ENCODE measurements around the gene NAP1L4. TPM values are rescaled to one million over a fixed set of nuclear protein-coding genes. Genes with fewer than 3 reads are reported as not detected.

Gene NAP1L4
- total and polyA plus RNA-seq, 4 donors: 65.4 to 109 (median 83.2) TPM

DNA sequence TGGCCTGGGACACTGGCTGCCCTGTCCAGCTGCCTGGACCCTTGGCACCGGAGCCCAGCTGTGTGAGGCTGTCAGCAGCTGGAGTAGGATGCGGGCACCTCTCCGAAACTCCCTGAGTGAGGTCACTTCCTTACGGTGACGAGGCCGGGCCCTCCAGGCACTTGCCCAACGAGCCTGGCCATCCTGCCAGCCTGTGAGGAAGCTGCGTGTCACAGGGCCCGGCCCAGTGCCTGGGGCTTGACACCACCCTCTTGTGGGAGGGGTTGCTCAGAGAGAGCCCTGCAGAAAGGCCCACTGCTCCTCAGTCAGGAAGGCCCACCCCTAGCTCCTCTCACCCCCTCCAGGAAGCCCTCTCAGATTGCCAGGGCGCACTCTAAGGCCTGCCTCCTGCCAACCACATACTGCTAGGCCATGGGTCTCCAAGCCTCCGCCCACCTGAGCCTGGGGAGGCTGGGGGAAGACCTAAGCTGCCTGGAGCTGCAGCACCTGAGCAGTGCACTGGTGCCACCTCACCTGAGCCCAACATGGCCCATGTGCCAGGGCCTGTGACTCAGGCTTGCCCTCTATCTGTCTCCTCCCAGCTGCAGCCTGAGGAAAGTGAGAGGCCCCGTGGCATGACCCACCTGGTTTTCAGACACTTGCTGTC lies 58.6 kb downstream of the NAP1L4 start:
- intact Hi-C loops (cut with DNase I): no loop called here
- H3K4me1 ChIP-seq (ENCODE audit: control insufficient read depth in 1 of 2, insufficient read depth in 2 of 2, low read length in 2 of 2): no peaks in the 10 kb centered on the region
- H3K36me3 ChIP-seq (ENCODE audit: control insufficient read depth in 1 of 2, insufficient read depth in 2 of 2, low read length in 1 of 2): no peaks in the 10 kb centered on the region
- H3K9me3 ChIP-seq (ENCODE audit: control insufficient read depth, low read length): no peaks in the 10 kb centered on the region
- 16 to 20% methylated on average over 12 of the region's 12 CpGs for WGBS, 2 donors
- H3K27ac ChIP-seq (ENCODE audit: low read depth in 1 of 2, low read length in 2 of 2): peak overlapping the region in 1 of 2 donors; percentile 14
- H3K4me3 ChIP-seq (ENCODE audit: low read length in 2 of 2): no peak overlapping the region
- ATAC-seq (ENCODE audit: low FRiP score) (peak; percentile 69), DNase-seq (peak; percentile 95 to 96)
- peaks cover 0 to 2% of the 10 kb centered on the region in 2 donors for H3K27me3 ChIP-seq (ENCODE audit: control insufficient read depth in 1 of 2, insufficient read depth in 2 of 2, low read length in 1 of 2)

- H3K9me3 ChIP-seq (ENCODE audit: control insufficient read depth, low read length): no peaks in the 10 kb centered on the region
- H3K4me1 ChIP-seq (ENCODE audit: control insufficient read depth in 1 of 2, insufficient read depth in 2 of 2, low read length in 2 of 2): no peaks in the 10 kb centered on the region
- H3K36me3 ChIP-seq (ENCODE audit: control insufficient read depth in 1 of 2, insufficient read depth in 2 of 2, low read length in 1 of 2): no peaks in the 10 kb centered on the region
- WGBS, 2 donors: 31 to 33% methylated on average over 15 of the region's 15 CpGs
- DNase-seq (peak; percentile 60 to 77), ATAC-seq (ENCODE audit: low FRiP score) (no peak)
- H3K27me3 ChIP-seq (ENCODE audit: control insufficient read depth in 1 of 2, insufficient read depth in 2 of 2, low read length in 1 of 2): peaks cover 0 to 2% of the 10 kb centered on the region in 2 donors
- H3K4me3 ChIP-seq (ENCODE audit: low read length in 2 of 2): no peak overlapping the region
- intact Hi-C loops (cut with DNase I): no loop called here
- H3K27ac ChIP-seq (ENCODE audit: low read depth in 1 of 2, low read length in 2 of 2): peak overlapping the region in 1 of 2 donors; percentile 14
Measured at GRCh38 chr11:2932850-2933251, 59.3 kb downstream of the NAP1L4 start.

GRCh38 chr11:2931771-2932738 lies 60.1 kb downstream of the NAP1L4 start:
- Histone ChIP-seq H3K9me3 (ENCODE audit: control insufficient read depth, low read length) (no peaks in the 10 kb centered on the region), H3K27me3 (ENCODE audit: control insufficient read depth in 1 of 2, insufficient read depth in 2 of 2, low read length in 1 of 2) (peaks cover 0 to 2% of the 10 kb centered on the region in 2 donors), H3K36me3 (ENCODE audit: control insufficient read depth in 1 of 2, insufficient read depth in 2 of 2, low read length in 1 of 2) (no peaks in the 10 kb centered on the region), H3K27ac (ENCODE audit: low read depth in 1 of 2, low read length in 2 of 2) (no peak overlapping the region), H3K4me1 (ENCODE audit: control insufficient read depth in 1 of 2, insufficient read depth in 2 of 2, low read length in 2 of 2) (no peaks in the 10 kb centered on the region), H3K4me3 (ENCODE audit: low read length in 2 of 2) (no peak overlapping the region)
- 83% methylated on average over 13 of the region's 13 CpGs for WGBS, 2 donors
- ATAC-seq (ENCODE audit: low FRiP score) (no peak), DNase-seq (peak; percentile 53 to 73)
- intact Hi-C loops (cut with DNase I): loop anchor here in 1 of 2 donors (2.0 kb wide), 1 partner anchor 161 kb away; no protein-coding TSS in a partner anchor

DNA sequence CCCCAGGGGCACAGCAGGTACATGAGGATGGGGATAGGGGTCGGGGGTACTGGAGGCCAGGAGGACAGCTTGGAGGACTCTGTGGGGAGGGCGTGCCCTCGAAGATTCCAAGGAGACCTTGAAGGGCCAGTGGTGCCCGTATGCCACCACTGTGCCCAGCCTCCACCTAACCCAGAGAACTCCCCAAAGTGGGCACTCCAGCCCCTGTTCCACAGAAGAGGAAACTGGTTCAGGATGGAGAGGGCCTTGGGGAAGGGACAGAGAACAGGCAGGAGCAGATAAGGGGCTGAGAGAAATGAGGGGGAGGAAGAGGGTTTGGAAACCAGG lies 60.7 kb downstream of the NAP1L4 start:
- DNase-seq (no peak), ATAC-seq (ENCODE audit: low FRiP score) (no peak)
- H3K4me1 ChIP-seq (ENCODE audit: control insufficient read depth in 1 of 2, insufficient read depth in 2 of 2, low read length in 2 of 2): no peaks in the 10 kb centered on the region
- peaks cover 0 to 2% of the 10 kb centered on the region in 2 donors for H3K27me3 ChIP-seq (ENCODE audit: control insufficient read depth in 1 of 2, insufficient read depth in 2 of 2, low read length in 1 of 2)
- no peak overlapping the region for H3K27ac ChIP-seq (ENCODE audit: low read depth in 1 of 2, low read length in 2 of 2)
- intact Hi-C loops (cut with DNase I): loop anchor here in 1 of 2 donors (2.0 kb wide), 1 partner anchor 161 kb away; no protein-coding TSS in a partner anchor
- H3K36me3 ChIP-seq (ENCODE audit: control insufficient read depth in 1 of 2, insufficient read depth in 2 of 2, low read length in 1 of 2): no peaks in the 10 kb centered on the region
- WGBS, 2 donors: 76 to 77% methylated on average over 4 of the region's 4 CpGs
- H3K9me3 ChIP-seq (ENCODE audit: control insufficient read depth, low read length): no peaks in the 10 kb centered on the region
- H3K4me3 ChIP-seq (ENCODE audit: low read length in 2 of 2): no peak overlapping the region

DNA sequence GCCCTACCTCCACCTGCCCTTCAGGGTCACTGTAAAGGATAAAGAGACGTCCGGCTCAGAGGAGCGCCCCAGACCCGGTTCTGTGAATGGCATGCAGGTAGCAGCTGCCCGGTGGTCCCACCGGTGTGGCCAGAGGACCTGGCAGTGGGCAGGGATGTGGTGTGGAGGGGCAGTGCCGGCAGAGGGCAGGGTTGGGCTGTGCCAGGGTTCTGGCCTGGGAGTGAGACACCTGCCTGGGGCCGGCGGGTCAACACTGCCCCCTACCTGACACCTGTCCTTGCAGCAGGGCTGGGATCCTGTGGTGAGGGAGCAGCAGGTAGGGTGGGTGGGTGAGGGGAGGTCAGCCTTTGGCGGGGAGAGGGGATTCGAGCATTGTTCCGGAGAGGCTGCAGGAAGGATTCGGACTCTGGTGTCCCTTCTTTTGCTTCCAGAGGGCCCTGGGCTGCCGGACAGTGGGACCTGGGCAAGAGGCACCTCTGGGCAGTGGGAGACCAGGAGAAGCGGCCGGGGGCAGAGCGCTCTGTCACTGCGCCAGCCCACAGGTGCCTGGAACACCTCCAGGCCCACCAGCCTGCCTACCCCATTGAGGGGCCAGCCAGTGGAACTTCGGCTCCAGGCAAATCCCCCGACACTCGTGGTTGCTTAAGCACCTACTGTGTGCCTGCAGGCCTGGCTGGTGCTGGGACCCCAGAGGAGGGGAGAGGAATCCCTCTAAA lies 61.3 kb downstream of the NAP1L4 start:
- Histone ChIP-seq H3K9me3 (ENCODE audit: control insufficient read depth, low read length) (no peaks in the 10 kb centered on the region), H3K27ac (ENCODE audit: low read depth in 1 of 2, low read length in 2 of 2) (peak overlapping the region in 1 of 2 donors; percentile 1), H3K36me3 (ENCODE audit: control insufficient read depth in 1 of 2, insufficient read depth in 2 of 2, low read length in 1 of 2) (no peaks in the 10 kb centered on the region), H3K27me3 (ENCODE audit: control insufficient read depth in 1 of 2, insufficient read depth in 2 of 2, low read length in 1 of 2) (peaks cover 0 to 2% of the 10 kb centered on the region in 2 donors), H3K4me1 (ENCODE audit: control insufficient read depth in 1 of 2, insufficient read depth in 2 of 2, low read length in 2 of 2) (no peaks in the 10 kb centered on the region), H3K4me3 (ENCODE audit: low read length in 2 of 2) (no peak overlapping the region)
- intact Hi-C loops (cut with DNase I): loop anchor here in 1 of 2 donors (2.0 kb wide), 1 partner anchor 162 kb away; no protein-coding TSS in a partner anchor
- ATAC-seq (ENCODE audit: low FRiP score): peak; percentile 40
- peak; percentile 76 to 84 for DNase-seq
- WGBS, 2 donors: 53 to 59% methylated on average over 20 to 21 of the region's 21 CpGs

- H3K4me1 ChIP-seq (ENCODE audit: control insufficient read depth in 1 of 2, insufficient read depth in 2 of 2, low read length in 2 of 2): no peaks in the 10 kb centered on the region
- ATAC-seq (ENCODE audit: low FRiP score) (no peak), DNase-seq (peak; percentile 72 to 88)
- peak overlapping the region in 1 of 2 donors; percentile 1 for H3K27ac ChIP-seq (ENCODE audit: low read depth in 1 of 2, low read length in 2 of 2)
- H3K4me3 ChIP-seq (ENCODE audit: low read length in 2 of 2): peak overlapping the region; percentile 17 to 22
- WGBS, 2 donors: 5% methylated on average over 46 to 47 of the region's 47 CpGs
- H3K9me3 ChIP-seq (ENCODE audit: control insufficient read depth, low read length): no peaks in the 10 kb centered on the region
- H3K36me3 ChIP-seq (ENCODE audit: control insufficient read depth in 1 of 2, insufficient read depth in 2 of 2, low read length in 1 of 2): no peaks in the 10 kb centered on the region
- peaks cover 0 to 2% of the 10 kb centered on the region in 2 donors for H3K27me3 ChIP-seq (ENCODE audit: control insufficient read depth in 1 of 2, insufficient read depth in 2 of 2, low read length in 1 of 2)
- intact Hi-C loops (cut with DNase I): loop anchor here in 1 of 2 donors (2.0 kb wide), 1 partner anchor 163 kb away; no protein-coding TSS in a partner anchor
Measured at GRCh38 chr11:2929950-2930703, 62.0 kb downstream of the NAP1L4 start.

DNA sequence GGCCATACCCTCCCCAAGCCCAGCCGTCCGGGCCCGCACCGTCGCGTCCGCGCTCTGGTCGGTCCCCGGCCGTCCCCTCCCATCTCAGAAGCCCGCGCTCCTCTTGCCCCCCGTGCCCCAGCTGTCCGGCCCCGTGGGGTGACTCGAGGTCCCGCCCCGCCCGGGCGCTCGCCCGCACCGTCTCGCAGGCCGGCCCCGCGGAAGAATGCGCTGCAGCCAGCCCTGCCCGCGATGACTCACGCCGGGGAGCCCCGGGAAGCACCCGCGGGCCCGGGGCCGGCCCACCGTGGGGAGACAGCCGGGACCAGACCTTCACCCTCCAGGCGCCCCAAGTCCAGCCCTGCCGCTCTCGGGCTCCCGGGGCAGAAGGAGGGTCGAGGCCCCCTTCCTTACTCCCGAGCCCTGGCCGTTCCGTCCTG lies 62.6 kb downstream of the NAP1L4 start:
- intact Hi-C loops (cut with DNase I): no loop called here
- peak; percentile 37 for ATAC-seq (ENCODE audit: low FRiP score)

More for the DNA sequence above, 62.6 kb downstream of the NAP1L4 start:
- Histone ChIP-seq H3K36me3 (ENCODE audit: control insufficient read depth in 1 of 2, insufficient read depth in 2 of 2, low read length in 1 of 2) (no peaks in the 10 kb centered on the region), H3K27me3 (ENCODE audit: control insufficient read depth in 1 of 2, insufficient read depth in 2 of 2, low read length in 1 of 2) (peaks cover 0 to 2% of the 10 kb centered on the region in 2 donors), H3K27ac (ENCODE audit: low read depth in 1 of 2, low read length in 2 of 2) (peak overlapping the region in 1 of 2 donors; percentile 1), H3K9me3 (ENCODE audit: control insufficient read depth, low read length) (no peaks in the 10 kb centered on the region), H3K4me1 (ENCODE audit: control insufficient read depth in 1 of 2, insufficient read depth in 2 of 2, low read length in 2 of 2) (no peaks in the 10 kb centered on the region), H3K4me3 (ENCODE audit: low read length in 2 of 2) (peak overlapping the region; percentile 24 to 27)
- 0 to 2% methylated on average over 6 to 48 of the region's 48 CpGs for WGBS, 2 donors
- DNase-seq: peak; percentile 84 to 93

All from aorta (tissue), 5 donors.